Occipital lobe (tissue), 2 donors: ENCODE measurements around the gene CERS3. TPM values are rescaled to one million over a fixed set of nuclear protein-coding genes. Genes with fewer than 3 reads are reported as not detected.

Experiments used
- DNase-seq: peaks from one replicate; lab custom pipeline; 2025; lab: John Stamatoyannopoulos, UW
- total RNA-seq: library from RNA; depleted of rRNA; stranded (reverse); fragments of >200 nt; gene quantifications from one replicate; pipeline ENCODE4 v1.2.3, GENCODE V29; 2014

The CERS3 gene
- total RNA-seq, 1 donor from 2014 or later: 1.1 TPM

- DNase-seq: no peak
Measured at GRCh38 chr15:100531204-100531603, 2.5 kb upstream of the CERS3 start.

- no peak for DNase-seq
Measured at GRCh38 chr15:100529556-100529955, 806 bp upstream of the CERS3 start.

- DNase-seq: peak; percentile 68
Measured at GRCh38 chr15:100526027-100526481, 2.7 kb downstream of the CERS3 start.

- no peak for DNase-seq
Measured at GRCh38 chr15:100525436-100525835, 3.3 kb downstream of the CERS3 start.

- no peak for DNase-seq
Measured at GRCh38 chr15:100524326-100524725, 4.4 kb downstream of the CERS3 start.

GRCh38 chr15:100521907-100522306 lies 6.8 kb downstream of the CERS3 start:
- DNase-seq: no peak

GRCh38 chr15:100520132-100520921 lies 8.4 kb downstream of the CERS3 start:
- no peak for DNase-seq

- no peak for DNase-seq
Measured at GRCh38 chr15:100517846-100518245, 10.9 kb downstream of the CERS3 start.

GRCh38 chr15:100516643-100517512 lies 11.9 kb downstream of the CERS3 start:
- no peak for DNase-seq

- no peak for DNase-seq
Measured at GRCh38 chr15:100515758-100516157, 13.0 kb downstream of the CERS3 start.

GRCh38 chr15:100508641-100509300 lies 20.0 kb downstream of the CERS3 start:
- DNase-seq: no peak

GRCh38 chr15:100502651-100503050 lies 26.1 kb downstream of the CERS3 start:
- no peak for DNase-seq

- DNase-seq: no peak
Measured at GRCh38 chr15:100501117-100501516, 27.6 kb downstream of the CERS3 start.

GRCh38 chr15:100500226-100500990 lies 28.3 kb downstream of the CERS3 start:
- no peak for DNase-seq

- no peak for DNase-seq
Measured at GRCh38 chr15:100495861-100496260, 32.9 kb downstream of the CERS3 start.

GRCh38 chr15:100493213-100493612 lies 35.5 kb downstream of the CERS3 start:
- DNase-seq: no peak

GRCh38 chr15:100484443-100484842 lies 44.3 kb downstream of the CERS3 start:
- DNase-seq: no peak

GRCh38 chr15:100483370-100483769 lies 45.4 kb downstream of the CERS3 start:
- no peak for DNase-seq

GRCh38 chr15:100476805-100477204 lies 51.9 kb downstream of the CERS3 start:
- DNase-seq: no peak

GRCh38 chr15:100472736-100473135 lies 56.0 kb downstream of the CERS3 start:
- no peak for DNase-seq

GRCh38 chr15:100471933-100472332 lies 56.8 kb downstream of the CERS3 start:
- no peak for DNase-seq
